GM19372 (cell line): ENCODE data around the gene TALDO1.

Experiments used
- ATAC-seq: cut with Tn5 transposase; IDR thresholded peaks from one replicate; pipeline ENCODE4 v1.9.1; 2021; ENCODE audit warnings: mild to moderate bottlenecking, low read depth, moderate library complexity; ENCODE audit not compliant: unreplicated experiment

The TALDO1 gene

GRCh38 chr11:796565-797295 is 49.5 kb downstream of the TALDO1 start:
- no peak for ATAC-seq

GRCh38 chr11:797296-798092 is 50.2 kb downstream of the TALDO1 start:
- peak; percentile 41 for ATAC-seq

- ATAC-seq: peak; percentile 62
These were observed 50.9 kb downstream of the TALDO1 start, which contains the start of gene SLC25A22 for GRCh38 chr11:798093-798713. Gene SLC25A22 (minus strand): TSS chr11:798281. CDS start chr11:795006, 3,275 bp downstream.

GRCh38 chr11:799641-800316 is 52.5 kb downstream of the TALDO1 start:
- no peak for ATAC-seq

- no peak for ATAC-seq
These were observed 53.2 kb downstream of the TALDO1 start for GRCh38 chr11:800473-800872.

- no peak for ATAC-seq
These were observed 54.0 kb downstream of the TALDO1 start for GRCh38 chr11:801097-801780.

- ATAC-seq: no peak
These were observed 54.9 kb downstream of the TALDO1 start for GRCh38 chr11:802018-802617.

GRCh38 chr11:802693-803466 is 55.6 kb downstream of the TALDO1 start:
- ATAC-seq: no peak

- no peak for ATAC-seq
These were observed 56.1 kb downstream of the TALDO1 start for GRCh38 chr11:803467-803742.

GRCh38 chr11:803770-804598 is 56.7 kb downstream of the TALDO1 start:
- no peak for ATAC-seq

- no peak for ATAC-seq
These were observed 57.3 kb downstream of the TALDO1 start for GRCh38 chr11:804599-804964.

- no peak for ATAC-seq
These were observed 61.4 kb downstream of the TALDO1 start for GRCh38 chr11:808427-809286.

- ATAC-seq: peak; percentile 63
These were observed 62.2 kb downstream of the TALDO1 start, which contains the start of gene RPLP2 for GRCh38 chr11:809287-810039. Gene RPLP2 (plus strand): TSS chr11:809967. CDS start chr11:810235, 268 bp downstream.

- ATAC-seq: peak; percentile 1
These were observed 62.8 kb downstream of the TALDO1 start for GRCh38 chr11:810040-810567.

GRCh38 chr11:811446-812245 is 64.4 kb downstream of the TALDO1 start:
- ATAC-seq: no peak

GRCh38 chr11:812390-812789 is 65.1 kb downstream of the TALDO1 start:
- no peak for ATAC-seq
